G401.6 (cell line): Measurements from ENCODE around the gene MED1.
"Not testable (repeated sequence)": the region's sequence is repeated elsewhere in the genome, so short reads cannot be mapped to it uniquely, and the experiment has no call there.

ENCODE experiments used
- FAIRE-seq: peaks from 2 replicates; lab custom pipeline; 2012; peaks lifted over from hg19 to GRCh38; lab: Jason Lieb, UNC

MED1 gene, protein sequence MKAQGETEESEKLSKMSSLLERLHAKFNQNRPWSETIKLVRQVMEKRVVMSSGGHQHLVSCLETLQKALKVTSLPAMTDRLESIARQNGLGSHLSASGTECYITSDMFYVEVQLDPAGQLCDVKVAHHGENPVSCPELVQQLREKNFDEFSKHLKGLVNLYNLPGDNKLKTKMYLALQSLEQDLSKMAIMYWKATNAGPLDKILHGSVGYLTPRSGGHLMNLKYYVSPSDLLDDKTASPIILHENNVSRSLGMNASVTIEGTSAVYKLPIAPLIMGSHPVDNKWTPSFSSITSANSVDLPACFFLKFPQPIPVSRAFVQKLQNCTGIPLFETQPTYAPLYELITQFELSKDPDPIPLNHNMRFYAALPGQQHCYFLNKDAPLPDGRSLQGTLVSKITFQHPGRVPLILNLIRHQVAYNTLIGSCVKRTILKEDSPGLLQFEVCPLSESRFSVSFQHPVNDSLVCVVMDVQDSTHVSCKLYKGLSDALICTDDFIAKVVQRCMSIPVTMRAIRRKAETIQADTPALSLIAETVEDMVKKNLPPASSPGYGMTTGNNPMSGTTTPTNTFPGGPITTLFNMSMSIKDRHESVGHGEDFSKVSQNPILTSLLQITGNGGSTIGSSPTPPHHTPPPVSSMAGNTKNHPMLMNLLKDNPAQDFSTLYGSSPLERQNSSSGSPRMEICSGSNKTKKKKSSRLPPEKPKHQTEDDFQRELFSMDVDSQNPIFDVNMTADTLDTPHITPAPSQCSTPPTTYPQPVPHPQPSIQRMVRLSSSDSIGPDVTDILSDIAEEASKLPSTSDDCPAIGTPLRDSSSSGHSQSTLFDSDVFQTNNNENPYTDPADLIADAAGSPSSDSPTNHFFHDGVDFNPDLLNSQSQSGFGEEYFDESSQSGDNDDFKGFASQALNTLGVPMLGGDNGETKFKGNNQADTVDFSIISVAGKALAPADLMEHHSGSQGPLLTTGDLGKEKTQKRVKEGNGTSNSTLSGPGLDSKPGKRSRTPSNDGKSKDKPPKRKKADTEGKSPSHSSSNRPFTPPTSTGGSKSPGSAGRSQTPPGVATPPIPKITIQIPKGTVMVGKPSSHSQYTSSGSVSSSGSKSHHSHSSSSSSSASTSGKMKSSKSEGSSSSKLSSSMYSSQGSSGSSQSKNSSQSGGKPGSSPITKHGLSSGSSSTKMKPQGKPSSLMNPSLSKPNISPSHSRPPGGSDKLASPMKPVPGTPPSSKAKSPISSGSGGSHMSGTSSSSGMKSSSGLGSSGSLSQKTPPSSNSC (N-terminal part only)

DNA sequence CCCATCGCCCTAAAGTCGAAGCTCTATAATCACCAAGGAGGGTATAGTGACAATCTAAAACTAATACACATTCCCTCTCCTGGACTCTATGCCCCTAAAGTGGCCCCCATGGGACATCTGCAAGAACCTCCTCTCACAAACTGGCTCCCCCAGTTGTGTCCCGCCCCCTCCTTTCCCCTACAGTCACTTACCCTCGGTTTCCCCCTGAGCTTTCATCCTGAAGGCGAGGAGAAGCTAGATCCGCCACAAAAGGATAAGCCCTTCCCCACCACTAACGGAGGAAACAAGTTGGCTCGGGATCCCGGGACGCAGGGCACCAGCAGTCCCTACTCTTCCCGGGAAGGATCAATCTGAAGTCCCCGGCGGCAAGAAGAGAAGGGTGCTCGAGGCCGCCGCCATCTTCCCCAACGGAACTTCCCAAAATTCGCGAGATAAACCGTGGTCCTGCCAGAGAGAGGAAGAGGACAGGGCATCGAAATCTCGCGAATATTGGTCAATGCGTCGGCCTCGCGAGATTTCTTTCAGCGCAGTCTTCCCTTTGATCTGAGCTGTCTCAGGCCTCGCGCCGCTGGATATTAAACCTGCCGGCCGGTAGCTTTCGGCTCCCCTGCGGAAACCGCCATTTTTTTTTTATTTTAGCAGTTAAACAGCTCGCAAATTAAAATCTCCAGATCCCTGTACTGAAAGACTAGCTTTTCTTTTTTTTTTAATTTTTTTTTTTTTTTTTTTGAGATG, at the start of gene MED1:
MED1 (minus strand) TSS at position 417 of the 735 bp plus-strand sequence; CDS start at position 216, 201 bp downstream.
- FAIRE-seq, result peak; percentile 96

DNA sequence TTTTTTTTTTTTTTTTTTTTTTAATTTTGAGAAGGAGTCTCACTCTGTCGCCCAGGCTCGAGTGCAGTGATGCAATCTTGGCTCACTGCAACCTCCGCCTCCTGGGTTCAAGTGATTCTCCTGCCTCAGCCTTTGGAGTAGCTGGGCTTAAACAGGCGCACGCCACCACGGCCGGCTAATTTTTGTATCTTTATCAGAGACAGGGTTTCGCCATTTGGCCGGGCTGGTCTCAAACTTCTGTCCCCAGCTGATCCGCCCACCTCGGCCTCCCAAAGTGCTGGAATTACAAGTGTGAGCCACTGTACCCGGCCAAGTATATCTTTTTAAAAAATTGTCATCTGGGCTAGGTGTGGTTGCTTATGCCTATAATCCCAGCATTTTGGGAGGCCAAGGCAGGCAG, 45.9 kb upstream of the MED1 start:
- not testable (repeated sequence) for FAIRE-seq

DNA sequence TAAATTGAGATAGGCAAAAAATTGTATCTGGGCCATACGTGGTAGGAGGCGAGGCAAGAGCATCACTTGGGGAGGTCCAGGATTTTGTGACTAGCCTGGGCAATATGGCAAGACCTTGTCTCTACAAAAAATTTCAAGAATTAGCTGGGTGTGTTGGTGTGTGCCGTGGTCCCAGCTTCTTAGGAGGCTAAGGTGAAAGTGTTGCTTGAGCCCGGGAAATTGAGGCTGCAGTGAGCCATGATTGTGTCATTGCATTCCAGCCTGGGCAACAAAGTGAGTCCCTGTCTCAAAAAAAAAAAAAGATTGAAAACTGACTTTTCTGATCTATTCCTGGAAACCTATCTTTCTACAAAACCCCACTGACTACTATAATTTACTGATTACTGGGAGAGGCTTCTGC, 36.9 kb upstream of the MED1 start:
- no peak for FAIRE-seq

DNA sequence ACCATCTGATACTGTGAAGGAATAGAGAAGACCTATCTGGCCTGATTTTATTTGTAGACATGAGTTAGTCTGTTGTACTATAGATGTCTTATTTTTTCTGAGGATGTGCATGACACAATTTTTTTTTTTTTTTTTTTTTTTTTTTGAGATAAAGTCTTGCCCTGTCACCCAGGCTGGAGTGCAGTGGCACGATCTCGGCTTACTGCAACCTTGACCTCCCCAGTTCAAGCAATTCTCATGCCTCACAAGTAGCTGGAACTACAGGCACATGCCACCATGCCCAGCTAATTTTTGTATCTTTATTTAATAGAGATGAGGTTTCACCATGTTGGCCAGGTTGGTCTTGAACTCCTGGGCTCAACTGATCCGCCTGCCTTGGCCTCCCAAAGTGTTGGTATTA, 36.4 kb upstream of the MED1 start:
- not testable (repeated sequence) for FAIRE-seq

DNA sequence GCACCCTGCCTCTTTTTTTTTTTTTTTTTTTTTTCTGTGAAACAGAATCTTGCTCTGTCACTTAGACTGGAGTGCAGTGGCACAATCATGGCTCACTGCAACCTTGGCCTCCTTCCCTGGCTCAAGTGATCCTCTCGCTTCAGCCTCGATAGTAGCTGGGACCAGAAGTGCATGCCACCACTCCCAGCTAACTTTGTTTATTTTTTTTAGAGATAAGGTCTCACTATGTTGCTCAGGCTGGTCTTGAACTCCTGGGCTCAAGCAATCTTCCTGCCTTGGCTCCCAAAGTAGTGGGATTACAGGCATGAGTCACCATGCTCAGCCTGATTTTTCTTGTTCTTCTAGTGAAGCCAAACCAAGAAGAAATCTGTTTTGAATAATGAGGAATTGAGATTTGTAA, 35.2 kb upstream of the MED1 start:
- no peak for FAIRE-seq

DNA sequence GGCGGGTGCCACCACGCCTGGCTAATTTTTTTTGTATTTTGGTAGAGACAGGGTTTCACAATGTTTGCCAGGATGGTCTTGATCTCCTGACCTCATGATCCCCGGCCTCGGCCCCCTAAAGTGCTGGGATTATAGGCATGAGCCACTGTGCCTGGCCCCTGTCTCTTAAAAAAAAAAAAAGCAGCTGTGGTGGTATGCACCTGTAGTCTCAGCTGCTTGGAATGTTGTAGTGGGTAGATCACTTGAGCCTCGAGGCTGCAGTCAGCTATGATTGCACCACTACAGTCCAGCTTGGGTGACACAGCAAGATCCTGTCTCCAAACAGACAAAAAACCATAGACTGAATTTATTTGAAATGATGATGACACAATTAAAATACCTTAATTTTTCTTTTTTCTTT, 34.5 kb upstream of the MED1 start:
- no peak for FAIRE-seq

DNA sequence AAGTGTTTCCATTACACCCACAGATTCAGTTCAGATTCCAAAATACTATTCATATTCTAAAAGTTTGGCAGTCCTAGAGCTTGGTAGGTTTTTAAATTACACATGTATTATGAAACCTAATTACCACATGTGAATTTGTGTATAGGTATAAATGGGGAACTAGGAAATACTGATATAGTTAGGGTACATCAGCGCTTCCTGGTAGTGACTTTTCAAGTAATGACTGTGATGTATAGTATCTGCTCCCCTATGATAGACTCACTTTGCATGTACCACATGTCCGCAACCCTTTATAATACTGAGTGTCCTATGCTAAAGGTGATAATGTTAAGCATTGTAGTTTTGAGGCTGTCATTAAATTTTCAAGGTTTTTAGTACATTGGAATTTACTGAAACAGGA, 33.1 kb upstream of the MED1 start:
- FAIRE-seq, result no peak

DNA sequence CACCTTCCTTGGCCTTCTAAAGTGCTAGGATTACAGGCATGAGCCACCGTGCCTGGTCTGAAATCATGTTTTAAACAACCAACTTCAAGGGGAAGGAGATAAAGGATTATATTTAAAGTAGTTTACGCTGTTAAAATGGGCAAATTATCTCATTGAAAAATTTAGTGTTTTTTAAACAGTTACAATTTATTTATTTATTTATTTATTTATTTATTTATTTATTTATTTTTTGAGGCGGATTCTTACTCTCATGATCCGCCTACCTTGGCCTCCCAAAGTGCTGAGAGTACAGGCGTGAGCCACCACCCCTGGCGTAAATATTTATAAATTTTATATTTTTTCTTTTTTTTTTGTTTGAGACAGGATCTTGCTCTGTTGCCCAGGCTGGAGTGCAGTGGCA, 32.4 kb upstream of the MED1 start:
- FAIRE-seq, result no peak

DNA sequence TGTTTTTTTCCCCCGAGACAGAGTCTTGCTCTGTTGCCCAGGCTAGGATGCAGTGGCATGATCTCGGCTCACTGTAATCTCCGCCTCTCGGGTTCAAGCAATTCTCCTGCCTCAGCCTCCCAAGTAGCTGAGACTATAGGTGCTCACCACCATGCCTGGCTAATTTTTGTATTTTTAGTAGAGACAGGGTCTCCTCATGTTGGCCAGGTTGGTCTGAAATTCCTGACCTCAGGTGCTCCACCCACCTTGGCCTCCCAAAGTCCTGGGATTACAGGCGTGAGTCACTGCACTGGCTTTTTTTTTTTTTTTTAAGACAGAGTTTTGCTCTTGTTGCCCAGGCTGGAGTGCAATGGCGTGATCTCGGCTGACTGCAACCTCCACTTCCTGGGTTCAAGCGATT, 28.6 kb upstream of the MED1 start:
- FAIRE-seq, result not testable (repeated sequence)

DNA sequence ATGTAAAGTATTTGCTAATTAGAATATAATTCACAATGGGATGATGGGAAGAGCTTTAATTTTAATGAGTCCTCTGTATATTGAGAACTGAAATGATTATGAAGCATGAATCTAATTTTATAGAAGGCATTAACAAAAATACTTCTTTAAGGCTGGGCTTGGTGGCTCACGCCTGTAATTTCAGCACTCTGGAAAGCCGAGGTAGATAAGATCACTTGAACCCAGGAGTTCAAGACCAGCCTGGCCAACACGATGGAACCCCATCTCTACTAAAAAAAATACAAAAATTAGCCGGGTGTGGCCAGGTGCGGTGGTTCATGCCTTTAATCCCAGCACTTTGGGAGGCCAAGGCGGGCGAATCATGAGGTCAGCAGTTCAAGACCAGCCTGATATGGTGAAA, 22.2 kb upstream of the MED1 start:
- no peak for FAIRE-seq

DNA sequence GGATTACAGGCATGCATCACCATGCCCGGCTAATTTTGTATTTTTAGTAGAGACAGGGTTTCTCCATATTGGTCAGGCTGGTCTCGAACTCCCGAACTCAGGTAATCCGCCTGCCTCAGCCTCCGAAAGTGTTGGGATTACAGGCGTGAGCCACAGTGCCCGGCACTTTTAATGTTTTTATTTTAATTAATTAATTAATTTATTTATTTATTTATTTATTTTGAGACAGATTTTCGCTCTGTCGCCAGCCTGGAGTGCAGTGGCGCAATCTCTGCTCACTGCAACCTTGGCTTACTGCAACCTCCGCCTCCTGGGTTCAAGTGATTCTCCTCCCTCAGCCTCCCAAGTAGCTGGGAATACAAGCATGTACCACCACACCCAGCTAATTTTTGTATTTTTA, 17.5 kb upstream of the MED1 start:
- not testable (repeated sequence) for FAIRE-seq

DNA sequence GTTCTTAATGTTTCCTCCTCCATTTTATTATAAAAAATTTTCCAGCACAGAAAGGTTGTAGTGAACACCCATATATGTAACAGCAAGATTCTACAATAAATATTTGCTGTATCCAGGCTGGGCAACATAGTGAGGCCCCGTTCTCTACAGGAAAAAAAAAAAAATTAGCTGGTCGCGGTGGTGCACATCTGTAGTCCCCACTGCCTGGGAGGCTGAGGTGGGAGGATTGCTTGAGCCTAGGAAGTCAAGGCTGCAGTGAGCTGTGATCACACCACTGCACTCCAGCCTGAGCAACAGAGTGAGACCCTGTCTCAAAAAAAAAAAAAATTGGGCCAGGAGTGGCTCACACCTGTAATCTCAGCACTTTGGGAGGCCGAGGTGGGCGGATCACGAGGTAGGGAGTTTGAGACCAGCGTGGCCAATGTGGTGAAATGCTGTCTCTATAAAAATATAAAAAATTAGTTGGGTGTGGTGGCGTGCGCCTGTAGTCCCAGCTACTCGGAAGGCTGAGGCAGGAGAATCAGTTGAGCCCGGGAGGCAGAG, 13.6 kb upstream of the MED1 start:
- not testable (repeated sequence) for FAIRE-seq

DNA sequence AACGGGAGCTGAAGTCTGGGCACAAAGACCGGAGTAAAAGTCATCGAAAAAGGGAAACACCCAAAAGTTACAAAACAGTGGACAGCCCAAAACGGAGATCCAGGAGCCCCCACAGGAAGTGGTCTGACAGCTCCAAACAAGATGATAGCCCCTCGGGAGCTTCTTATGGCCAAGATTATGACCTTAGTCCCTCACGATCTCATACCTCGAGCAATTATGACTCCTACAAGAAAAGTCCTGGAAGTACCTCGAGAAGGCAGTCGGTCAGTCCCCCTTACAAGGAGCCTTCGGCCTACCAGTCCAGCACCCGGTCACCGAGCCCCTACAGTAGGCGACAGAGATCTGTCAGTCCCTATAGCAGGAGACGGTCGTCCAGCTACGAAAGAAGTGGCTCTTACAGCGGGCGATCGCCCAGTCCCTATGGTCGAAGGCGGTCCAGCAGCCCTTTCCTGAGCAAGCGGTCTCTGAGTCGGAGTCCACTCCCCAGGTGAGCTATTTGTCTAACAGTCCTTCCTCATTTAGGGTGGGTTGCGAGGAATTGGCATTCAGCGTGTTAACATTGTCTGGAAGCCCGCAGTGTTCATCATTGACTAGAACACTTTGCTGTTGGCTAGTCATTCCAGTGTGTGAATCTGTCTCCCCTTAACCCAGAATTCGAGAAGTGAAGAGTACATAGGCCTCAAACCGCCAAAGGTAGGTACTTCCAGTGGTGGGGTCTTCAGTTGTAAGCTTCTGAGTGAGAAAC, 11.7 kb upstream of the MED1 start:
- no peak for FAIRE-seq

DNA sequence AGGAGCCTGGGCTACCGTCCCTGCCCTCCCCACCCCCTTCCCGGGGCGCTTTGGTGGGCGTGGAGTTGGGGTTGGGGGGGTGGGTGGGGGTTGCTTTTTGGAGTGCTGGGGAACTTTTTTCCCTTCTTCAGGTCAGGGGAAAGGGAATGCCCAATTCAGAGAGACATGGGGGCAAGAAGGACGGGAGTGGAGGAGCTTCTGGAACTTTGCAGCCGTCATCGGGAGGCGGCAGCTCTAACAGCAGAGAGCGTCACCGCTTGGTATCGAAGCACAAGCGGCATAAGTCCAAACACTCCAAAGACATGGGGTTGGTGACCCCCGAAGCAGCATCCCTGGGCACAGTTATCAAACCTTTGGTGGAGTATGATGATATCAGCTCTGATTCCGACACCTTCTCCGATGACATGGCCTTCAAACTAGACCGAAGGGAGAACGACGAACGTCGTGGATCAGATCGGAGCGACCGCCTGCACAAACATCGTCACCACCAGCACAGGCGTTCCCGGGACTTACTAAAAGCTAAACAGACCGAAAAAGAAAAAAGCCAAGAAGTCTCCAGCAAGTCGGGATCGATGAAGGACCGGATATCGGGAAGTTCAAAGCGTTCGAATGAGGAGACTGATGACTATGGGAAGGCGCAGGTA, 11.0 kb upstream of the MED1 start:
- no peak for FAIRE-seq

DNA sequence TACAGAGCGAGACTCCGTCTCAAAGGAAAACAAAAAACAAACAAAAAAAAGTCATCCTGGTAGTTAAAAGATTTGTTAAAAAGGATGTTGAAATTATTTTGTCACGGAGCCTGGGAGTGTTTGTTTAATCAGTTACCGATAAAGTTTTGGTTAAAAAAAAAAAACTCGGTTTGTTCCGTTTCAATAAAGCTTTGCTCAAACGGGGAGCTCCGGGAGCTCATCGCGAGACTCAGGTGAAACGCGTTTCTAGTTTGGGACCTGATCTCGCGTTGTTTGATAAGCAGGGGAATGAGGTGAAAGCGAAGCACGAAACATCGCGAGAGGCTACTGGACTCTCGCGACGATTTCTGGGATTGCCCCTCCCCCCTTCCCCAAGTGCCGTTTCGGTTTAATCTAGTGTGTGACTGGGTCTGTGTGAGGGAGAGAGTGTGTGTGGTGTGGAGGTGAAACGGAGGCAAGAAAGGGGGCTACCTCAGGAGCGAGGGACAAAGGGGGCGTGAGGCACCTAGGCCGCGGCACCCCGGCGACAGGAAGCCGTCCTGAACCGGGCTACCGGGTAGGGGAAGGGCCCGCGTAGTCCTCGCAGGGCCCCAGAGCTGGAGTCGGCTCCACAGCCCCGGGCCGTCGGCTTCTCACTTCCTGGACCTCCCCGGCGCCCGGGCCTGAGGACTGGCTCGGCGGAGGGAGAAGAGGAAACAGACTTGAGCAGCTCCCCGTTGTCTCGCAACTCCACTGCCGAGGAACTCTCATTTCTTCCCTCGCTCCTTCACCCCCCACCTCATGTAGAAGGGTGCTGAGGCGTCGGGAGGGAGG, 10.3 kb upstream of the MED1 start, which contains the start of gene CDK12:
CDK12 (plus strand) TSS at position 374 of the 813 bp plus-strand sequence. CDS start 586 bp downstream, outside the sequence.
- FAIRE-seq, result peak; percentile 97

DNA sequence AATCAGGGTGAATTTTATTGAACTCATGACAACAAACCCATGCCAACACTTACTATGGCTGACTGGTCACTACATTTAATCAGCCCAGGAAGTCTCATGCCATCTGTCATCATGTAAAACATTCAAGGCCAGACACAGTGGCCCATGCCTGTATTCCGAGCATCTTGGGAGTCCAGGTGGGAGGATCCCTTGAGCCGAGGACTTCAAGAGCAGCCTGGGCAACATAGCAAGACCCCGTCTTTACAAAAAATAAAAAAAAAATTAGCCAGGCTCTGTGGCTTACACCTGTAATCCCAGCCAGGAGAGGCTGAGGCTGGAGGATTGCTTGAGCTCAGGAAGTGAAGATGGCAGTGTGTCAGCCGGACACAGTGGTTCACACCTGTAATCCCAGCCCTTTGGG, 4.9 kb upstream of the MED1 start:
- FAIRE-seq, result no peak

DNA sequence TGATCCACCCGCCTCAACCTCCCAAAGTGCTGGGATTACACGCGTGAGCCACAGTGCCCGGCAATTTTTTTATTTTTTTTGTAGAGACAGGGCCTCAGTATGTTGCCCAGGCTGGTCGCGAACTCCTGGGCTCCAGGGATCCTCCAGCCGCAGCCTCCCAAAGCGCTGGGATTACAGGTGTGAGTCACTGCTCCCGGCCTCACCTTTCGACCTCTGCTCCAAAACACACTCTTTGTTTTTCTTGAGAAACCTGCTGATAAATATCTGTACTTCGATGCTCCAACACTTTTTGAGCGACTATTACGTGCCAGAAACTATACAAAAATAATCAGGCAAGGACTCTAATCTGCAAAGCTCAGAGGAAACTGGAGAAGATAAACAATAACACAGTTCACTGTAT, 1.0 kb downstream of the MED1 start:
- FAIRE-seq, result no peak

DNA sequence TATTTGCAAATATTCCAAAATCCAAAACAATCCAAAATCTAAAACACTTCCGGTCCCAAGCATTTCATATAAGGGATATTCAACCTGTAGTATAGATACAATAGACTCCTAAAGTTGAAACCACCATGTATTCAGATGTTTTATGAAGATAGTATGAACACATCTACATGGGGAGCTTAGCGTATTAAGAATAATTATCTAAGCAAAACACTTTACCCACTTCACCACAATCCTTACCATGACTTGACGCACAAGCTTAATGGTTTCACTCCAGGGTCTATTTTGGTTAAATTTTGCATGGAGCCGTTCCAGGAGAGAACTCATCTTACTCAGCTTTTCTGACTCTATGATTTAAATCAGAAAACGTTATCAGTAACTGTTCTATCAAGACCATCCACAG, 3.5 kb downstream of the MED1 start:
- no peak for FAIRE-seq

DNA sequence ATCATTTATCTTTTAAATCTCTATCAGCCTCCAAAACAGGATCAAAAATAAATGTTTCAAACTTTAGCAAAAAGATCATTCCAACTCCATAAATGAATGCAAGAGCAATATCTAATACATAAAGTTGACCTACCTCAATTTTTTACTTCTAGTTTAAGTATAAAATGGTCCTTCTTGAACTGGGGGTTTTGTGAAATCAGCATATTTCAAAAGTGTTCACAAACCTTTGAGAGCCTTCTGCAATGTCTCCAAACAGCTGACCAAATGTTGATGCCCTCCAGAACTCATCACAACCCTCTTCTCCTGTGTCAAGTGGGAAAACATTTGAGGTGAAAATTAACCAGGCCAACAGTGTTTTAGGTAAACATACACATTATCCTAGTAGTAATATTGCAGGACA, 7.7 kb downstream of the MED1 start:
- FAIRE-seq, result no peak
